CD4-positive, alpha-beta T cell treated with Interferon alpha-2 for 1 hour (primary cell): ENCODE measurements around the gene AIMP1.

ENCODE experiments used
- DNase-seq, 2 donors: peaks; one replicate each; pipeline ENCODE4 v3.0.0-alpha.2; 2020 to 2022

The AIMP1 gene

DNA sequence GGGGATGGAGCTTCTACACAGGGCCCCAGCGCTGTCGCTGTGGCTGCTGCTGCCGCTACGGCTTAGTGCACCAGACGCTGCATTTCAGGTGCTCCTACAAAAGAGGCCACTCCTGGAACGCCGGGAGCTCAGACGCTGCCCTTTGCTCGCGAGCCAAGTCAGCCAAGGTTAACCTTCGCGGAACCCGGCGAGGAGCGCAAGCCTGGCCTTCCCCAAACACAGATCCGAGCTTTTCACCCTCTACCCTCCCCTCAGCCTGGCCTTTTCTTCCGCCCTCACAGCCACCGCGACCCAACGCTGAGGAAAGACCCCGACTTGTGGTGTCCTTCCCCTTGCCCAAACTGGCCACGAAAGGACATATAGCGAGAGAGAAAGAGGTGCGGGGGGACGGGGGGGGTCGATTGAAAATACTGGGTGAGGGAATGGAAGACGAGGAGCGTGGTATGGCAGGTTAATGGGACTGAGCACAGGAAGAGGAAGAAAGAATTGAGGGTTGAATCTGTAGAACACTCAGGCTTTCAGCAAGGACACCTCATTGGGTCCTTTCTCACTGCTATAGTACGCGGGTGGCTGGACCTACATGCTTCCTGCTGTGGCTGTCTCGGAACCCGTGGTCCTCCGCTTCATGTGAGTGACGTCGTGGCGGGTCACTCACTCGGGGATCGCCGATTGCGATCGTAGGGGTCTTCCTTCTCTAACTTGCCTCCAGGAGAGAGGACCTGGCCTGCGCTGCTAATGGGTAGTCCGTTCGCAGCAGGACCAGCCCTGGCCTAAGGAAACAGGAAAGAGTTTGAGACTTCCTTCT is at the start of gene AIMP1, which contains the start of gene TBCK:
Gene AIMP1 (plus strand): TSS at position 583 of the 805 bp plus-strand sequence. CDS start 8,460 bp downstream, outside the sequence.
Gene TBCK (minus strand): TSS at position 242 of the 805 bp plus-strand sequence. CDS start 7,249 bp downstream, outside the sequence.
- DNase-seq, result peak; percentile 90 to 94

DNA sequence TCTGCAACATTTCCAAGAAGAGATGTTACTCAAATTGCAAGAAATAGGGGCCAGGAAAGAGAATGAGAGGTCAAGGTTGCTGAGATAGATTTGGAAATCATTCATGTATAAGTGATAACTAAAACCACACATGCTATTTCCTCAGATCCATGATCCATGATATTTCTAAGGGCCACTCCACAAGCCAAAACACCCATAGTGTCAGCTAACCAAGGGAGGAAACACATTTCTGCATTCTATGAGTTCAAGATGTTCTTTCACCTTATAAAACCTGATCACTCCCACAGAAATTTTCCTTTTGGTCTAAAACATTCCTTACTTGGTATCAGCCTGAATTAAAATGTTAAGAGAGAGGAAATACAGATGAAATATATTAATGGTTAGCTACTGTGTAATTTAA is 47.6 kb upstream of the AIMP1 start:
- no peak for DNase-seq

DNA sequence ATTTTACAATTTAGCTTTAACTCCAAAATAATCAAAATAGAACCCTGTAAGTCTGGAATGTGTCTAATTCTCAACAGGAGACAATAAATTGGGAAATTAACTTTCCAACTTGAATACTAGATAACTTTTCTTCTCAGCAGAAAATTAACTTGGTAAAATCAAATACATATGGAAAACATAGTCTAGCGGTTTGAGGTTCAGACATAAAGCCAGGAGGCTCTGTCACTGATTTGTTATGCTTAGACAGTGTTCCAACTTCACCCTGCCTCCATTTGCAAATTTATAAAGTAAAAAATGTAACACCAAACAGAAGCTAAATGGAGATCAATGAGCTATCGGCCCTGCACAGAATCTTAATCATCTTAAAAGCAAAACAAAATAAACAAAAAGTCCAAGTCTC is 46.6 kb upstream of the AIMP1 start:
- DNase-seq, result no peak

DNA sequence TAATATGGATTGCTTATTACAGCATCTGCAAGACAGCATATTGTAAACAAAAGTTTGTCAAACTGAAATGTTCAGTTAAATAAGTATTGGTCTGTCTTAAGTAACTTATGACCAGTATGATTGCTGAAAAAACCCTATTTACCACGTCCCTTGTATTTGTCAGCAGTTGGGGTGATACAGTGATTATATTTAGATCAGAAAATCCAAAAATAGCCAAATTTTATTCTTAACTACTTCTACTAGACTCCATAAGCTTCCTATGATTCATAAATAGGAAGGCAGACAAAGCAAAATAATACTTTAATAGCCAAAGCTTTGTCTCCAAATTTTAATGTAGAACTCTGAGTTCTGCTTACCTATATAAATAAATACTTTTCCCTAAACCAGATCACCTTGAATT is 45.6 kb upstream of the AIMP1 start:
- DNase-seq, result no peak

DNA sequence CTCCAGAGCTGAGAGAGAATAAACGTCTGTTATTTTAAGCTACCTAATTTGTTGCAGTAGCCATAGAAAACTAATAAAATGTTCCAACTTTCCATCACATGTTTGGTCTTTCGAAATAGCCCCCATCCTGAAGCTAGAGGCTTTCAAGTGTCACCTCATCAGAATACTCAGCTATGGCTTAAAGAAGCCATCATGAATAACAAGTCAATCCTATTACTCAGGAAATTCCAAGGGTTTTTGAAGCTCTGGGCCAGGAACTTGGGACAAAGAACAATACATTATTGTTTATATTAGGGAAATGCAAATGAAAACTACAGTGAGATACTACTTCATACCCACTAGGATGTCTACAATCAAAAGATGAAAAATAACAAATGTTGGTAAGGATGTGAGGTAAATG is 42.5 kb upstream of the AIMP1 start:
- no peak for DNase-seq

DNA sequence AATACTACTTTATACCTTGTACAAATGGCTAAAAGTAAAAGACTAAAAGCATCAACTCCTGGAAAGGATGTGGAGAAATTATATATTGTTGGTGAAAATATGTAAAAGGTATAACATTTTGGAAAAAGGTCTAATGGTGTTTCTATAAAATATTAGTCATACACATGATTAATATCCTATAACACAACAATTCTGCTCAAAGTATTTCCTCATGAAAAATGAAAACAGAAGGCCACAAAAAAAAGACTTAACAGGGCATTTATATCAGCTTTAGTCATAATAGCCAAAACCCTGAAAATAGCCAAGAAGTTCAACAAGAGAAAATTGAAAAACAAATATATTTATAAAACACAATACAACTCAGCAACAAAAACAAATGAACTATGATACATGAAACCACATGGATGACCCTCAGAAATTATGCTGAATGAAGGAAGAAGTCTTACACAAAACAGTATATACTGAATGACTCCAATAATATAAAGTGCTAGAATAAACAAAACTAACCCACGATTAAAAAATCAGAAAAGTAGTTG is 39.1 kb upstream of the AIMP1 start:
- no peak for DNase-seq

DNA sequence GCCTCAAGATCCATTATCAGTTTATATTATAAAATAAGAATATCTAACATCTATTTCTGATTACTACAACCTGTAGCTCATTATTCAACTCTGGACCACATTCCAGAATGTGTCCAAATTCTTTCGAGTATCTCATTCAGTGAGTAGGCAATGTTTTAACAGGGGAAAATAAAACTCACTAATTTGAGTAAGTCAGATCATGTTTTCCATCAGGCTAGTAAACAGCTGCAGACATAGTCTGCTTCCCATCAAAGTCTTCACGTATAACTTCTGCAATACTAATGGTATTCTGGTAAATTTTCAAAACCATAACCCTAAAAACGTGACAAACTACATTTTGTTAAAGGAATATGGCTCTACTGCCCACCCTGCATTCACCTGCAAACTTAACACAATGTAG is 32.1 kb upstream of the AIMP1 start:
- no peak for DNase-seq

DNA sequence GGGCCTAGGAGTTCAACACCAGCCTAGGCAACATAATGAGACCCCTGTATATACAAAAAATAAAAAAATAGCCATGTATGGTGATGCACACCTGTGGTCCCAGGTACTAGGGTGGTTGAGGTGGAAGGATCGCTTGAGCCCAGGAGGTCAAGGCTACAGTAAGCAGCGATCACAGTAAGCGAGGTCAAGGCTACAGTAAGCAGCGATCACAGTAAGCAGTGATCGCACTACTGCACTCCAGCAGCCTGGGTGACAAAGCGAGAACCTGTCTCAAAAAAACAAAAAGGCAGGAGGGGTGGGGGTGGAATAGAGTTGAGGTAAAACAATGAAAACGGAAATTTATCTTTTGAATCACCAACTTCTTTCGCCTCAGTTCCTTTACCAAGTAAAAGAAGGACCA is 29.7 kb upstream of the AIMP1 start:
- no peak for DNase-seq

DNA sequence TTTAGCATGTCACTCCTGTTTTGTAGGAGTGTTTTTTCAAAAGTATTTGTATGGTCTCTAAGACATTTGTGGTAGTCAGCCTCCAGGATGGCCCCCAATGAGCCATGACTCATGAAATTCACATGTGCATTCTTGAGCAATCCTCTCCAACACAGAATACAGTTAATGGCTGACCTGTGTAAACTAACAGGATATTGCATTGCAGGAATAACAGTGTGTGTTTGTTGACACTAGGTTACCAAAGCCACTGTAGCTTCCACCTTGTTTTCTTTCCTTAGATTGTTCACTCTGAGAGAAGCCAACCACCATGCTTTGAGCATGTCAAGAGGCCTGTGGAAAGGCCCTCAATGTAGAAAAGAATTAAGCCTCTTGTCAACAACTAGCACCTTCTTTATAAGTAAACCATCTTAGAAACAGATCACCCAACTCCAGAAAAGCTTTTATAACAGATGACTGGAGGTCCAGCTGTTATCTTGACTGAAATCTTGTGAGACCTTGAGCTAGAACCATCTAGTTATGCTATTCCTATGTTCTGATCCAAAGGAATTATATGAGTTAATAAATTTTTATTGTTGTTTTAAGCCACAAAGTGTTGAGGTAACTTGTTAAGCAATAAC is 28.9 kb upstream of the AIMP1 start:
- DNase-seq, result no peak

DNA sequence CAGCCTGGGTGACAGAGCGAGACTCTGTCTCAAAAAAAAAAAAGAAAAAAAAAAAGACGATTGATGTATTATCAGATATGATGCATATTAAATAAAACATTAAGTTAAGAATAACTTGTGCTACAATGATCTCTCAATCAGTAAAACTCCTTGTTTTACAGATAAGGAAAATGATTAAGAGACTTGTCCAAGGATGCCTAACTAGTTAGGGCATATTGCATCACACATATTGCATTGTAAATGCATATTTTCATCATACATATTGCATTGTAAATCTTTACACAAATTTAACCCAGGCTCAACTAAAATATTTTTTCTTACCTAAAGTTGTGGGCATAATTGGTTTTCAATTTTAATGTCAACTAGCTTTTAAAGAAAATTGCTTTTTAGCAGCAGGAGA is 26.6 kb upstream of the AIMP1 start:
- no peak for DNase-seq

DNA sequence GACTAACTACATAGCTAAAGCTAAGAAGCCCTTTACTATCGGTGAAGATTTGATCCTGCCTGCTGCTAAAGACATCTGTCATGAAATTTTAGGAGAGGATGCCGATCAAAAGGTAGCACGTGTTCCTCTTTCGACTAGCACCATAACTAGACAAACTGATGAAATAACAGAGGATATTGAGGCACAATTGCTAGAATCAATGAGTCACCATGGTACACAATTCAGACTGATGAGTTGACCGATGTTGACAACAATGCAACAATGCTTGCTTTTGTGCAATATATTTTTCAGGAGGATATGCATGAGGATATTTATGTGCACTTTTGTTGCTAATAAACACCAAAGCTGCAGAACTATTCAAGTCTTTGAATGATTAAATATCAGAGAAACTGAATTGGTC is 24.7 kb upstream of the AIMP1 start:
- DNase-seq, result no peak

DNA sequence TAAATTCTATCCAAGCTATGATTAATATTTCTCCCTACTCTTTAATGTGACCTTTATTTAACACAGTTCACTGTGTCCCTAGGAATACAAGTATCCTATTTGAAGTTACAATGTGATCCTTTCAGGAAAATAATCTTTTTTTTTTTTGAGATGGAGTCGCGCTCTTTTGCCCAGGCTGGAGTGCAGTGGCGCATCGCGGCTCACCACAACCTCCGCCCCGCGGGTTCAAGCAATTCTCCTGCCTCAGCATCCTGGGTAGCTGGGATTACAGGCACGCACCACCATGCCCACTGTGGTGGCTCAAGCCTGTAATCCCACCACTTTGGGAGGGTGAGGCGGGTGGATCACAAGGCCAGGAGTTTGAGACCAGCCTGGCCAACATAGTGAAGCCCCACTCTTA is 22.3 kb upstream of the AIMP1 start:
- no peak for DNase-seq

DNA sequence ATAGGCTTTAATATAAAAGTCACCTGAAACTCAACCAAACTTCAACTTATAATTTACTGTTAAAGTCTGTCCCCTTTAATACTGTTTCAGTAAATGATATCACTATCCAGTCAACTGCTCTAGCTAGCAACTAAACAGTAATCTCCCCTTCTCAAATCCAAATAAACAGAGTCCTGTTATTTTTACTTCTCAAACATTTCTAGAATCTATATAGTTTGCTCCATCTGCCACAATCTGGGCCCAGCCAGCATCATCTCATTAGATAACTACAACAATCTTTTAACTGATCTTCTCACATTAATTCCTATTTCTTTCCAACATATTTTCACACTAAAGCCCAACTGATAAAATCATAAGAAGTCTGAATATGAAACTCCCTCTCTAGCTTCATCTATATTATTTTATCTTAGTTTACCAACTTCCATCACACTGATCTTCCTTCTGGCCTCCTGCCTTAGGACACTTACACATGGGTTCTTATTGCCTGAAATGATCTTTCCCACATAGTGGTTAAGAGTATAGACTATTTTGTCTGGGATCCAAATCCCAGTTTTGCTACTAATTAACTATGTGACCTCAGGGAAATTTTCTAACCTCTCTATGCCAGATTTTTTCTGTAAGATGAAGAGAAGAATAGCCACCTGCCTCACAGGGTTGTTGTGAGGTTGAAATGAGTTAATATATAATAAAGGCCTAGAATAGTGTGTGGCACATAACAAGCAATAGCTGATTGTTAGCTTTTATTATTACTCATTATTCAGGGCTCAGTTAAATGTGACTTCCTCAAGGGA is 18.9 kb upstream of the AIMP1 start:
- DNase-seq, result no peak

DNA sequence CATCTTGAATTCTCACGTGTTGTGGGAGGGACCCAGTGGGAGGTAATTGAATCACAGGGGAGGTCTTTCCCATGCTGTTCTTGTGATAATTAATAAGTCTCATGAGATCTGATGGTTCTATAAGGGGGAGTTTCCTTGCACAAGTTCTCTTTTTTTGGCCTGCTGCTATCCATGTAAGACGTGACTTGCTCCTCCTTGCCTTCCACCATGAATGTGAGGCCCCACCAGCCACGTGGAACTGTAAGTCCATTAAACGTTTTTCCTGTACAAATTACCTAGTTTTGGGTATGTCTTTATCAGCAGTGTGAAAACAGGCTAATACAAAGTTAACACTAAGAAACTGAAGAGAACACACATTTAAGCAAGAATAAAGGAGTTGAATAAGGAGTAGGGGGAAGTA is 16.4 kb upstream of the AIMP1 start:
- no peak for DNase-seq

DNA sequence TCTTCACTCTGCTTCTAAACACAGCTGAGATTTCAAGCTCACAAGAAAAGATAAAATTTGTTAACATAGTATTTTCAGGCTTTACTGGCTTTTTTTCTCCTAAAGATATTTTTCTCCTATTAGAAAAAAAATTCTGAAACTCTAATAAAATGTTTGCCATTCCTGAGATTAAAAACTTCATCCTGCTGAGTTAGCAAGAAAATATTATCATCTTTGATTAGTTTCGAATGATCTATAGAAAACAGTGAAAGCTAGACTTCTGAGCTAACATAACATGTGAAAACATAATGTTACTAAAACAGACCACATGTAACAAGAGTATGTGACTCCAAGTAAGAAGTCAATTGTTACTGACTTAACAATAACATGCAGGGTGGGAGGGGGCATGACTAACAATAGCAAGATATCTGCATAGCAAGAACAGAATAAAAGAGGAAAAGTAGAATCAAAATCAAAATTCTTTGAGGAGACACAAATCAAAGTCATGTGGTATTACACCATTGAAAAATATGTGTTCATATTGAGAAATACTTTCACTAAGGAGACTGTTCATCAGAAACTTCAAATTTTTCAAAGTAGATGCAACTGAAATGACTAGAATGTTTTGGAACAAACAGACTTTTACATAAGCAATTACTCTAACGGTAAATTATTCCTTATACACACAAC is 14.8 kb upstream of the AIMP1 start:
- DNase-seq, result no peak

DNA sequence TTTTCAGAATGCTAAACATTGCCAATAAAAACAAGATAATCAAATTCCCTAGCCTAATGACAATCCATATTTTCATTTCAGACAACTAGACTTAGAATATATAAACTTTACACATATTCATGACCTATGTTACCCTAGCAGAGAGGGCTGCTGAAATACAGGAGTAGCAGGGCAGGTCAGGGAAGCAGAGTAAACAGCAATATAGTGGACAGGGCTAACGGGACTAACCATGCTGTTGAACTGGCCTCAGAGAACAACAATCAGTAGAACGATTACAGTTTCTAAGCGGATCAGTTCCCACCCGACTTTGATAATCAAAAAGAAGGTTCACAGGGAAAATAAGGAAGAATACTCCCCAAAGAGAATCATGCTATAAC is 14.3 kb upstream of the AIMP1 start:
- DNase-seq, result no peak

DNA sequence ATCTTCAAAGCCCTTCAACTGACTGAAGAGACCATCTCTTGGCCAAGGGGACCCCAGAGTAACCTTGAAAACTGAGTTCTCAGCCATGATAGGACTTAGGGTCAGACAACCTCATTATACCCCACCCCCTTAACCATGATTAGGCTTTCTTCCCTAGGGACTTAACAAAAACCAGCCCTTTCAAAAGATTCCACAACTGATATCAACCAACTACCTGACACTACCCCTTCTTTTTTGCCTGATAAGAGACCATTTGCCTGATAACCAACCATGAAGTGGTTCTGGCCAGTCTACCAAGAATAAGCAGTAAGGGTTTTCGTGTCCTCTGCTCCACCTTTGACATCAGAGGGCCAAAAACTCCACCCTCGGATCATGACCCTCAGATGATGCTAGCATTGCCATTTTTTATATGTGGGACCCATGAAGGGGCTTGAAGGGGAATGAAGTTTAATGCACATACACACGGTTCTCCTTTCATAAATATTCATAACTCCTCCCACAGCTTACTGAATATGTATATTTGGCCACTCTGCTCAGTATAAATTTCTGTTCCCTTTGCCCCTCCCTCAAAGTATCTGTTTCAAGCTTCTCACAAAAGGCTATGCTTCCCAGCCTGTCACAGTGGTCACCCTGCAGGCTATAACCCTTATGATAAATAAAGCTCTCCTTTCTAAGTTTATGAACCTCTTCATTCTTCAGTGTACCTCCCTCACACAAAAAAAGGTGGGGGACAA is 12.6 kb upstream of the AIMP1 start:
- no peak for DNase-seq

DNA sequence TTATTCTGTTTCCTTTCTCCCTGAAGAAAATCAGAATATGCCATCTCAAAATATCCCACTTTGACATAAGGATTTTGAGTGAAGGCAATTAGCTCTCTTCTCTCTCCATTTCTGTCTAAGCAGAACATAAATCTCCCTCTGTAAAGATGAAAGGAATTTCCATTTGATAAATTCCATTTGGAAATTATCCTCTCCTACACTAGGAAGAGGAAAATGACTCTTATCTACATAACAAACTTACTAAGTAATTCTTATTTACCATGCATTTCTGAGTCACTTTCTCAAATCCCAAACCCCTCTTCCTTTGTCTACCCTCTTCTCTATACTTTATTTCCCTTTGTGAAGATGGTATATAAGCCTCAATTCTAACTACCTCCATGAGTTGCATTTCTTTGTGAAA is 11.7 kb upstream of the AIMP1 start:
- DNase-seq, result no peak

DNA sequence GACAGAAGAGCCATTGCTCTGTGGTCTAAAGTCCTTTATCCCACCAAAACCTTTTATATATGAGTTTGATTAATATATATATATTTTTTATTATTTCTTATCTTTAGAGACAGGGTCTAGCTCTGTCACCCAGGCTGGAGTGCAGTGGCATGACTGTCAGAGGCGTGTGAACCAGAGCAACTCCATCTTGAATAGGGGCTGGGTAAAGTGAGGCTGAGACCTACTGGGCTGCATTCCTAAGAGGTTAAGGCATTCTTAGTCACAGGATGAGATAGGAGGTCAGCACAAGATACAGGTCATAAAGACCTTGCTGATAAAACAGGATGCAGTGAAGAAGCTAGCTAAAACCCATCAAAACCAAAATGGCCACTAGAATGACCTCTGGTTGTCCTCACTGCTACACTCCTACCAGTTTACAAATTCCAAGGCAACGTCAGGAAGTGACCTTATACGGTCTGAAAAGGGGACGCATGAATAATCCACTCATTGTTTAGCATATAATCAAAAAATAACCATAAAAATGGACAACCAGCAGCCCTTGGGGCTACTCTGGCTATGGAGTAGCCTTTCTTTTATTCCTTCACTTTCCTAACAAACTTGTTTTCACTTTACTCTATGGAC is 10.8 kb upstream of the AIMP1 start:
- no peak for DNase-seq

DNA sequence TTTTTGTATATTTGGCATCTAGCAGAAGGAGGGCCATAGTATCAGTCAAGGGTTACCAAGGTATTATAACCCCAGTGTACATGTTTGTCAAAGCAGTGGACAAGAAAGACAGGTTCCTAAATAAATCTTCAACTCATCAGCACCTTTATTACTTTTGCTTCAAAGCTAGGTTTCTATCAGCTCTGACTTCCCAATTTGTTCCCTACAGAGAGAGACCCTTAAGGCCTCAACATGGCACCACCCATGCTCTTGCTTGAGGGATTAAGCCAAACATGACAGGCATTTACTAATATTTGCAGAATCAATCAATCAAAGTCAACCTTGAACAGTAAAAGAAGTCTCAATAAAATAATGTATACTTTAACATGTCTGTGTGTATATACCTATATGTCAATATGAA is 9.8 kb upstream of the AIMP1 start:
- no peak for DNase-seq

DNA sequence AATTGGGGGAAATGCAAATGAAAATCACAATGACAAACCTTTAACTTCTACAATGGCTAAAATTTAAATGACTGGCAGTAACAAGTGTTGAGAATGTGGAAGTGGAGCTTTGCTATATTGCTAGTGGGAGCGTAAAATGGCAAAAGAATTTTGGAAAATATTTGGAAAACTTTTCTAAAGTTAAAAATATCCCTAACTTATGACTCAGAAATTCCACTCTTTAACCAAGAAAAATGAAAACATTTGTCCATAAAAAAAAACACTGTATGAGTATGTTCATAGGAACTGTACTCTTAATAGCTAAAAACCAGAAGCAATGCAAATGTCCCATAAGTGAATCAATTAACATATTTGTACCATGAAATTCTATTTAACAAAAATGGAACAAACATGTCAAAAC is 4.0 kb upstream of the AIMP1 start:
- no peak for DNase-seq

DNA sequence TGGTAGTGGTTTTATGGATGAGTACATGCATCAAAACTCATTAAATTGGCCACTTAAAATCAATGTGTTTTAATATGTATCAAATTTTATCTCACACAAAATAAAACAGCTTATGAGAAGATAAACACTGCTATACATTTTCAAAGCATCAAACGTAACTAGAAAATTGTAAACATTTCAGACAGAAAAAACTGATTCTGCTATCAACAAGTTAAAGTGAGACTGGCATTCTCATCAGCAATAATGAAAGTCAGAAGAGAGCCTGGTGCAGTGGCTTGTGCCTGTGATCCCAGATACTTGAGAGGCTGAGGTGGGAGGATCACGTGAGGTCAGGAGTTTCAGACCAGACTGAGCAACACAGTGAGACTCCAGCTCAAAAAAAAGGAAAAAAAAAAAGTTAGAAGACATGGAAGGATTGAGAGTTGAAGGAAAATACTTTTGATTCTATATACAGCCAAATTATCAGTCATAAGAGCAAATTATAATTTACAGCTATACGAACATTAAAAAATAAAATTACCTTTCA is 3.3 kb upstream of the AIMP1 start:
- DNase-seq, result no peak
